Middle frontal gyrus (tissue), 1 donor: ENCODE results near the gene DCUN1D3.
"Not testable (repeated sequence)": the region's sequence is repeated elsewhere in the genome, so short reads cannot be mapped to it uniquely, and the experiment has no call there.

ENCODE experiments used
- DNase-seq: peaks from one replicate; pipeline ENCODE4 v3.0.0-alpha.2; 2015; ENCODE audit warnings: low spot score; ENCODE audit errors: extremely low spot score

The DCUN1D3 gene

DNA sequence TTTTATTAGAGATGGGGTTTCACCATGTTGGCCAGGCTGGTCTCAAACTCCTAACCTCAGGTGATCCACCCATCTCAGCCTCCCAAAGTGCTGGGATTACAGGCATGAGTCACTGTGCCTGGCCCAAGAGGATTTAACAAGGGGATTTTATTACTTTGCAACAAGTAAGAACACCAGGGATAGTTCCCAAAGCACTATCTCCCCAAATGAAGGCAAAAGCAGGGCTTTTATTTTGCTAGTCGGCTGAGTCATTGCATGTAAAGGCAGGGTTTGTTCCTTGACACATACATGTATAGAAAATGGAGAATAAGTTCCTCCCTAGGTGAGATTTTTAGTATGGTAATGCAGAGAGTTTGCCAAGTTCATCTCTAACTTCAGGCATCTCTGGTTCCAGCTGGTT lies 69.8 kb downstream of the DCUN1D3 start:
- DNase-seq = no peak

DNA sequence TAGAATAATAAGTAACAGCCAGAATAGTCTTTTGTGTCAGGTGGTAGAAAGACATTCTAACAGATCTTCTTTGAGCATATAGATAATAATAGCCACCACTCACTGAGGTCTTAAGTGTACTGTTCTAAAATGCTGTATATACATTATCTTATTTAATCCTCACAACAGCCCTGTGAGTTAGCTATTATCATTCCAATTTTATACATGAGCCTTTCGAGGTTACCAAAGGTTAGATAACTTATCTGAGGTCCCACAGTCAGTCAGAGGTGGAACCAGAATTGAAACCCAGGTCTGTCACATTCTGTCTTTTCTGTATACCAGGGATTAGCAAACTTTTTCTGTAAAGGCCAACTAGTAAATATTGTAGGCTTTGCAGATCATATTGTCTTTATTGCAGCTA lies 70.6 kb downstream of the DCUN1D3 start:
- no peak for DNase-seq

DNA sequence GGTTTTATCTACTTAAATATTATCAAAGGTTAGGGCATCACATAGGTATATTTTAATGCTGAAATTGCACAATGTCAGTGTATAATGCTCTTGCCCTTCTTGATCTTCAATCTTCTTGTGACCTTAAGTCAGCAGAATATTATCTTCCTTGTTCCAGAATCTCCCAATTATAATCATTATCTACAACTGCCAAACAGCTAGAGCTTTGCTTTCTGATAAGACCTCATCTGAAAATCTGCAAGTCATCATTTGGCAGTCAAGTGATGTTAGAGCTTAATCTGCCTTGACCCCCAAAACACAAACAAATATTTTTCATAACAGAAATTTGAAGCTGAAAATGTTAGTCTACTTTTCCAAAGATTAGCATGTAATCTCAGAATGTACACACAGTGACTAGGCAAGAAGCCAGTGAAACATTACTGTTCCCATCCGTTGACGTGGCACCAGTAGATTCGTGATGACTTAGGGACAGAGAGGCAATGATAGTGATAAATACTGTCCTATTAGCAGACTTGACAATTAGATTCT lies 74.1 kb downstream of the DCUN1D3 start:
- DNase-seq = no peak

DNA sequence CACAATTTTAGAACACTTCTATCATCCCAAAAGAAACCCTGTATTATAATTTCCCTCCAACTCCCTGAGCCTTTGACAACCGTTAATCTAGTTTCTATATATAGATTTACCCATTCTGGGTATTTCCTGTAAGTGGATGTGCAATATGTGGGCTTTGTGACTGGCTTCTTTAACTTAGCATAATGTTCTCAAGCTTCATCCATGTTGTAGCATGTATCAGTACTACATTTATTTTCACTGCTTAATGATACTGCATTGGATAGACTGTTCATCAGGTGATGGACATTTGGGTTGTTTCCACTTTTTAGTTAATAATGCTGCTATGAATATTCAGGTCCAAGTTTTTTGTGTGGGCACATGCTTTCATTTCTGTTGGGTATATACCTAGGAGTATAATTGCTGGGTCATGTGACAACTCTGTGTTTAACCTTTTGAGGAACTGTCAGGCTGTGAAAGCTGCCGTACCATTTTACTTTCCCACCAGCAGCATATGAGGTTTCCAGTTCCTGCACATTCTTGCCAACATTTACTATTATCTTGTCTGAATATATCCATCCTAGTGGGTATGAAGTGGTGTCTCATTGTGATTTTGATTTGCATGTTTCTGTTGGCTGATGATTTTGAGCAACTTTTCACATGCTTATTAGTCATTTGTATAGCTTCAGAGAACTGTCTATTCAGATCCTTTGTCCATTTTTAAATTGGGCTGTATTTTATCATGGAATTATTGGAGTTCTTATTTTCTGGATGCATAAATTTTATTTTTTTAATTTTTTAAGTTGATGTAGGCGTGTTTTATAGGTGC lies 77.4 kb downstream of the DCUN1D3 start:
- no peak for DNase-seq

DNA sequence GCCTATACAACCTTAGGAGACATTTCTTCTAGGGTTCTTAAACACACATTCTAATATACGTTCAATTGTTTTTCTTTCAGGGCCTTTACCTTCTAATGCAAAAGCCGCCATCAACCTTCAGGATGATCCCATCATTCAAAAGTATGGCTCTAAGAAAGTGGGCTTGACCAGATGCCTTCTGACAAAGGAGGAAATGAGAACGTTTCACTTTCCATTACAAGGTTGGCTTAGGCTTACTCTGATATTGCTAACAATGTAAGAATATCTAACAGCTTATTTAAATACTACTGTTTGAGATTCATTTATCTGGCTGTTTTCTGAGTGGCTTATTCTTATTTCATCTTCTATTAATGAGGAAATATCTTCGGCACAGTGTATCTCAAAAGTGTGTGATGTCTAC lies 78.5 kb downstream of the DCUN1D3 start:
- no peak for DNase-seq

DNA sequence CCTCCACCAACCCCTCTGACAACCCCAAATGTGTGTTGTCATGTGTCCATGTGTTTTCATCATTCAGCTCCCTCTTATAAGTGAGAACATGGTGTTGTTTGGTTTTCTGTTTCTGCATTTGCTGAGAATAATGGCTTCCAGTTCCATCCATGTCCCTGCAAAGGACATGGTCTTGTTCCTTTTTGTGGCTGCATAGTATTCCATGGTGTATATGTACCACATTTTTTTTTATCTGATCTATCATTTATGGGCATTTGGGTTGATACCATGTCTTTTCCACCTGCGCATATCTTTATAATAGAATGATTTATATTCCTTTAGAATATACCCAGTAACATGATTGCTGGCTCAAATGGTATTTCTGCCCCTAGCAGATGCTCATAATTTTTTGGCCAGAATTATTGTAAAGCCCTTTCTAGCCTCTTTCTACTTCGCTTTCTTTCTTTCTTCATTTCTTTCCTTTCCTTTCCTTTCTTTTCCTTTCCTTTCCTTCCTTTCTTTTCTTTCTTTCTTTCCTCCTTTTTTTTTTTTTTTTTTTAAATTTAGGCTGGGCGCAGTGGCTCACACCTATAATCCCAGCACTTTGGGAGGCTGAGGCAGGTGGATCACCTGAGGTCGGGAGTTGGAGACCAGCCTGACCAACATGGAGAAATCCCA lies 81.1 kb downstream of the DCUN1D3 start:
- no peak for DNase-seq

DNA sequence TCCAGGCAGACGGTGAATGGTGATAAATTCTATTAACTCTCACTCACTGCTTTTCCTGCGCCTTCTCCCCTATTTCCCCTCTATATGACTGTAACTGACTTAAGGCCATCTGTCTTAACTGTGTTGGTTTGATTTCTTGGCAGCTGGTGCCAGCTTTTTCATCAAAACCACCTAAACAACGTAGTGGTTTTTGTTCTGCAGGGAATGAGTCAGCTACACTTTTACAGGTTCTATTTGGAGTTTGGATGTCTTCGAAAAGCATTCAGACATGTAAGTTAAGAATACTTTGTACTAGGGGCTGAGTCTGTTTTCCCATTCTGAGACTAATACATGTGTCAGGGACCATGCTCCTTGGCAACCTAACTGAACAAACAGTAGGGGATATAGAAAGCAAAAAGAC lies 85.4 kb downstream of the DCUN1D3 start:
- DNase-seq = no peak

DNA sequence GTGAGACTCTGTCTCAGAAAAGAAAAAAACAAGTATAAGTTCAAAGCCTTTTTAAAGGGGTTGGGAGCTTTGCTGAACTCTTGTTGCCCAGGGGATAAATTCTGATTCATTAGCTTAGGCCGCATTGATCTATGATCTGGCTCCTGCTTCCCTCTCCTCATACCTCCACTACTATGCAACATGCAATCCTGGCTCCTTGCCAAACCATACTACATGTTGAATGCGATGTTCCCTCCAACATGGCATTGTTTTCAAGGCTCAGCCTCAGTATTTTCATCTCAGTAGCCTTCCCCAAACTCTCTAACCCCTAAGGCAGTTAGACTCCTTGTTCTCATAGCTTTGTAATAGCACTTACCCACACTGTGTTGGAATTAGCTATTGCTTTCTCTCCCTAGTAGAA lies 87.6 kb downstream of the DCUN1D3 start:
- no peak for DNase-seq

DNA sequence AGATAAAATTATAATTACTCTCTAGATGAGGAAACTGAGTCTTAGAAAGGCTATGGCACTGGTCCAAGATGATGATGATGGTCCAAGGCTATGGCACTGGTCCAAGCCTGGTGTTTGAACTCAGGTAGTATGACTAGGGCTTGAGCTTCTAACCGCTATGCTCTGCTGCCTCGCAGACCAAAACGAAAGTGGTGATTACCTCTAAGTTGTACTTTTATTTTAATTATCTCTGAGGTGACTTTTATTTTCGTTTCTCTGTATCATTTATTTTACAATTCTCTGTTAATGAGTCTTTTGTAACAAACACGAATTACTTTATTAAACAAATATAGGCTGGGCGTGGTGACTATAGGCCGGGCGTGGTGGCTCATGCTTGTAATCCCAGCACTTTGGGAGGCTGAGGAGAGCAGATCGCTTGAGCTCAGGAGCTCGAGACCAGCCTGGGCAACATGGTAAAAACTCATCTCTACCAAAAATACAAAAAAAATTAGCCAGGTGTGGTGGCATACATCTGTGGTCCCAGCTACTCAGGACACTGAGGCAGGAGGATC lies 88.2 kb downstream of the DCUN1D3 start:
- DNase-seq = no peak

DNA sequence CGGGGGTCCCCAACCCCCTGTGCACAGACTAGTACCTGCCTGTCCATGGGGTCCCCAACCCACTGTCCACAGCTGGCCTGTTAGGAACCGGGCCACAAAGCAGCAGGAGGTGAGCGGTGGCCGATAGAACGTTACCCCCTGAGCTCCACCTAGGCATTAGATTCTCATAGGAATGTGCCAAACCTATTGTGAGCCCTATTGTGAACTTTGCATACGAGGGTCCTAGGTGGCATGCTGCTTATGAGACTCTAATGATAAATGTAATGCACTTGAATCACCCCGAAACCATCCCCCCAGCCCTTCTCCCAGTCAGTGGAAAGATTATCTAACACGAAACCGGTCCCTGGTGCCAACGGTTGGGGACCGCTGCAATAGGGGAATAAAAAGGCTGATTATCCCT lies 92.3 kb downstream of the DCUN1D3 start:
- no peak for DNase-seq

DNA sequence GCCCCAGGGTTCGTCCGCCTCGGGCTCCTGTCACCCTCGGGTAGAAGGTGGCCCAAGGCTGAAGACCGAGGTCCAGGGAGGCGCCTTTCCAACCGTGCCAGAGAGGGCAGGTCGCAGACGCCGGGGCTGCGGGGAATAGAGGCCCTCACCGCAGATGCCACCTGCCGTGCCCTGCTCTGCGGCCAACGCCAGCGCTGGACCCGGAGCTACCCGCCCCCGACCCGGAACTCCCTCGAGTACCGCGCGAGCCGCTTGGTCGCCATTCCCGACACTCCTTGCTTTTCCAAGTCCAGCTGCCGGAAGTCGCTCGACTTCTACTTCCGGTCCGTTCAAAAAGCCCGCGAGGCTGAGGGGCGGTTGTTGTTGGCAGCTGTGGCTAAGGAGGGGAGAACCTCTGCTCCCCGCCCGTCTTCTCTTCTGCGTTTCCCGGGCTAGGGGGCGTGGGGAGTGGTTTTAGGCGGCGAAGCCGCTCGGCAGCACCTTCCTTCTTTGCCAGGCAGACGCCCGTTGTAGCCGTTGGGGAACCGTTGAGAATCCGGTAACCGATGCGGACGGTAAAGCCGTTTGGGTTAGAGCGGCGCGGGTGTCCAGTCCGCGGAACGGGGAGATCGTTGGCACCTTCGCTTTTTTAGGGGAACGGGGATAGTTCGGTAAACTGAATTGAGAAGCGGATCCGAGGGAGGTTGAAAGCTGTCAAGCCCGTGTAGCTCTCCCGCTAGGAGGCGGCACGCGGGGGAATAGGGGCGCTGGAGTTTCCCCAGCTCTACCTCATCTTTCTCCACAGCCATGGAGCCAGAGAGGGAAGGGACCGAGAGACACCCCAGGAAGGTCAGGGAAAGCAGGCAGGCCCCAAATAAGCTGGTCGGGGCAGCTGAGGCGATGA lies 93.7 kb downstream of the DCUN1D3 start, which contains the start of the genes ERI2 and REXO5:
Gene ERI2, minus strand, starts transcription at position 305 of the 883 bp plus-strand sequence. Its CDS starts 42 bp downstream, at position 263.
Gene REXO5, plus strand, starts transcription at position 360 of the 883 bp plus-strand sequence. Its CDS starts 427 bp downstream, at position 787.
- peak; percentile 85 for DNase-seq

DNA sequence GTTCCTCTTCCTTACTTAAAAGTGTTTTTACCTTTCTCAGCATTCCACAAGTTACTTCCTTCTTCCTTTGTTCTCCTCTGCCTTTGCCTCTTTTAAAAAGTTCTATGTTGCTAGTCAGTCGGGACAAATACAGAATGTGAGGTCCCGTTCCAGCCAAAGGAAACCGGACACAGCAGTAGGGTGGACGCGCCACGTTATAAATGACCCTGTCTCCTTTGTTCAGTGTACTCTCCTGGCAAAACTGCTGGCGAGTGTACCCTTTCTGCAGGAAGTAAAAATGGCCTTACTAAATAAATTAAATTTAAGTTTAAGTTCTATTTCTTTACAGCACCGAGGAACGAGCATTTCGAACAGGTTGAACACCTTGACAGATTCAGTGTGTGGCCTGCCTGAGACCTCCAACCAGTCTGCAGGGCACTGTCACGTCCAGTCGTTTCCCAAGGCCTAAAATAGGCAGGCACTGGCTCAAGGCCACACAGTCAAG lies 94.4 kb downstream of the DCUN1D3 start:
- DNase-seq = not testable (repeated sequence)
